Measurements from ENCODE around the gene PGAM1. TPM values are rescaled to one million over a fixed set of nuclear protein-coding genes. Genes with fewer than 3 reads are reported as not detected.
"Not testable (repeated sequence)": the region's sequence is repeated elsewhere in the genome, so short reads cannot be mapped to it uniquely, and the experiment has no call there.

PGAM1 gene
- polyA plus RNA-seq, 4 donors: 169 to 211 (median 176) TPM

- DNase-seq (ENCODE audit: low read depth in 4 of 4, low spot score in 2 of 4): no peak
Observed at GRCh38 chr10:97407211-97407951, 18.6 kb upstream of the PGAM1 start.

GRCh38 chr10:97407952-97408248 lies 18.1 kb upstream of the PGAM1 start:
- DNase-seq (ENCODE audit: low read depth in 4 of 4, low spot score in 2 of 4): no peak

GRCh38 chr10:97408496-97408992 lies 17.4 kb upstream of the PGAM1 start:
- DNase-seq (ENCODE audit: low read depth in 4 of 4, low spot score in 2 of 4): no peak

GRCh38 chr10:97411406-97411805 lies 14.6 kb upstream of the PGAM1 start:
- DNase-seq (ENCODE audit: low read depth in 4 of 4, low spot score in 2 of 4): no peak

GRCh38 chr10:97412891-97413304 lies 13.1 kb upstream of the PGAM1 start:
- no peak for DNase-seq (ENCODE audit: low read depth in 4 of 4, low spot score in 2 of 4)

- no peak for DNase-seq (ENCODE audit: low read depth in 4 of 4, low spot score in 2 of 4)
Observed at GRCh38 chr10:97416565-97416964, 9.4 kb upstream of the PGAM1 start.

GRCh38 chr10:97423757-97424098 lies 2.3 kb upstream of the PGAM1 start:
- DNase-seq (ENCODE audit: low read depth in 4 of 4, low spot score in 2 of 4): not testable (repeated sequence)

- DNase-seq (ENCODE audit: low read depth in 4 of 4, low spot score in 2 of 4): no peak
Observed at GRCh38 chr10:97426776-97427570, 982 bp downstream of the PGAM1 start.

- no peak for DNase-seq (ENCODE audit: low read depth in 4 of 4, low spot score in 2 of 4)
Observed at GRCh38 chr10:97427571-97428179, 1.7 kb downstream of the PGAM1 start.

GRCh38 chr10:97428572-97428981 lies 2.6 kb downstream of the PGAM1 start:
- no peak for DNase-seq (ENCODE audit: low read depth in 4 of 4, low spot score in 2 of 4)

GRCh38 chr10:97434055-97434454 lies 8.1 kb downstream of the PGAM1 start:
- DNase-seq (ENCODE audit: low read depth in 4 of 4, low spot score in 2 of 4): no peak

GRCh38 chr10:97434557-97434956 lies 8.6 kb downstream of the PGAM1 start:
- DNase-seq (ENCODE audit: low read depth in 4 of 4, low spot score in 2 of 4): no peak

- DNase-seq (ENCODE audit: low read depth in 4 of 4, low spot score in 2 of 4): no peak
Observed at GRCh38 chr10:97435211-97435610, 9.2 kb downstream of the PGAM1 start.

- no peak for DNase-seq (ENCODE audit: low read depth in 4 of 4, low spot score in 2 of 4)
Observed at GRCh38 chr10:97442277-97442676, 16.3 kb downstream of the PGAM1 start.

- DNase-seq (ENCODE audit: low read depth in 4 of 4, low spot score in 2 of 4): no peak
Observed at GRCh38 chr10:97444212-97444611, 18.2 kb downstream of the PGAM1 start.

- no peak for DNase-seq (ENCODE audit: low read depth in 4 of 4, low spot score in 2 of 4)
Observed at GRCh38 chr10:97445357-97445721, 19.3 kb downstream of the PGAM1 start.

- peak; percentile 77 to 93 (median 88) for DNase-seq (ENCODE audit: low read depth in 4 of 4, low spot score in 2 of 4)
Observed at GRCh38 chr10:97445722-97446639, 20.0 kb downstream of the PGAM1 start, which contains the start of the genes EXOSC1 and ZDHHC16. Gene EXOSC1, minus strand, starts transcription at chr10:97446006. Its CDS starts 21 bp downstream, at chr10:97445985. Gene ZDHHC16, plus strand, starts transcription at chr10:97446175. Its CDS starts 5,501 bp downstream, at chr10:97451676.

GRCh38 chr10:97450828-97451227 lies 24.8 kb downstream of the PGAM1 start:
- no peak for DNase-seq (ENCODE audit: low read depth in 4 of 4, low spot score in 2 of 4)

- DNase-seq (ENCODE audit: low read depth in 4 of 4, low spot score in 2 of 4): no peak
Observed at GRCh38 chr10:97451605-97452004, 25.6 kb downstream of the PGAM1 start.

- DNase-seq (ENCODE audit: low read depth in 4 of 4, low spot score in 2 of 4): no peak
Observed at GRCh38 chr10:97452352-97452751, 26.4 kb downstream of the PGAM1 start.

All from left renal cortex interstitium (tissue), 4 donors.